Activated naive CD4-positive, alpha-beta T cell (primary cell): ENCODE data around the gene SPON2.

Source experiments
- DNase-seq, 4 experiments: peaks; one replicate each; lab custom pipeline; 2025; lab: John Stamatoyannopoulos, UW

SPON2 gene

GRCh38 chr4:1195109-1195671 lies 22.8 kb upstream of the SPON2 start:
- DNase-seq = no peak

GRCh38 chr4:1194010-1194900 lies 21.9 kb upstream of the SPON2 start:
- no peak for DNase-seq

GRCh38 chr4:1193206-1194009 lies 21.0 kb upstream of the SPON2 start:
- no peak for DNase-seq

- no peak for DNase-seq
Observed at GRCh38 chr4:1192493-1193205, 20.3 kb upstream of the SPON2 start.

- DNase-seq = no peak
Observed at GRCh38 chr4:1192091-1192492, 19.7 kb upstream of the SPON2 start.

- no peak for DNase-seq
Observed at GRCh38 chr4:1191621-1192020, 19.2 kb upstream of the SPON2 start.

- DNase-seq = no peak
Observed at GRCh38 chr4:1187182-1187581, 14.8 kb upstream of the SPON2 start.

GRCh38 chr4:1183985-1184773 lies 11.8 kb upstream of the SPON2 start:
- no peak for DNase-seq

- no peak for DNase-seq
Observed at GRCh38 chr4:1182313-1182712, 9.9 kb upstream of the SPON2 start.

GRCh38 chr4:1180663-1181062 lies 8.3 kb upstream of the SPON2 start:
- DNase-seq = no peak

- no peak for DNase-seq
Observed at GRCh38 chr4:1179976-1180375, 7.6 kb upstream of the SPON2 start.

- no peak for DNase-seq
Observed at GRCh38 chr4:1179089-1179441, 6.7 kb upstream of the SPON2 start.

- no peak for DNase-seq
Observed at GRCh38 chr4:1178300-1179088, 6.1 kb upstream of the SPON2 start.

GRCh38 chr4:1177274-1178141 lies 5.1 kb upstream of the SPON2 start:
- no peak for DNase-seq

GRCh38 chr4:1176398-1177273 lies 4.3 kb upstream of the SPON2 start:
- DNase-seq = no peak

GRCh38 chr4:1175635-1176229 lies 3.3 kb upstream of the SPON2 start:
- DNase-seq = no peak

GRCh38 chr4:1174941-1175634 lies 2.7 kb upstream of the SPON2 start:
- no peak for DNase-seq
